ENCODE data around the gene CA5B.

DNA sequence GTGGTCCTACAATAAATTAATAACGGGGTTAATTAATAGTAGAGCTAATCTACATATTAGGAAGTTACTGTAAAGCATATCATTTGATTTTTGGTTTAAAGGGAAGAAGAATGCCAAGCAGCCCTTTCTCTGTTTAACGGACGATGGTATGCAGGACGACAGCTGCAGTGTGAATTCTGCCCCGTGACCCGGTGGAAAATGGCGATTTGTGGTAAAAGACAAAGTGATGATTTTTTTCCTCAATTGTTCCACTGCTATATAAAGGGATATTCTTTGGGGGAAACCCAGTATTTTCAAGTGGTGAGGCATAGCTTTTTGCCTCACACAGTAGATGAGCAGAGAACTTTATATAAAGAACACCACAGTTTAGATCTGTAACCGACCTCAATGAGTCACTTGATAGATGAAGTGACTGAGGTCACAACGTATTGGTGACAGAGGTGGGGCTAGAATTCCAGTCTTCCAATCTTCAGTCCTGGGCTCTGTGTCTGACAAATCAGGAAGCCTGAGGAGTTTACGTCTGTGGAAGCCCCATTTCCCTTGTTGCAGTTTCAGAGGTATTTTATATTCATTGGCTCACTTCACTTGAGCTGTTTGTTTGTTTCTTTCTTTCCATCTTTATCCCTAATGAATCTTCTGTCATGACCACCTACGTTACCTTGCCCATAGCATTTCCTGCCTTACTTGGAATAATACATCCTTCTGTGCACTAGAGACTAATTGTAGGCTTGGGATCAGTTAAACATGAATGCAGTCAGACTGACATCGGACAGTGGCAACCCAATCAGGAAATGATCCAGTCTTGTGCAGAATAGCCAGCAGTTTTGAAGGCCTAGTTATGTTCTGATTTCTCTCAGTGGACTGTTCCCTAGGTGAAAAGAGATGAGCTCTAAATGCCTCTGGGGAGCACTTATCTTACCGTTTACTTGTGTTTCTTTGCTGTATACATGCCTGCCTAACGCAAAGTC, 82.3 kb downstream of the CA5B start:
- TF ChIP-seq POLR2A (IDR thresholded peaks at IDR 0.05; ENCODE audit: low read depth, low read length) (no peak), CTCF (IDR thresholded peaks at IDR 0.05; ENCODE audit: extremely low read depth in 1 of 2, insufficient read depth in 1 of 2, low read depth in 1 of 2, low read length in 2 of 2) (no peak)

All from endothelial cell of umbilical vein (primary cell).